Cardiac fibroblast (primary cell): ENCODE measurements around the gene DMAP1.

Source experiments
- DNase-seq, 2 donors: peaks; one replicate each; pipeline versions ENCODE4 v3.0.0 to v3.0.0-alpha.2; 2010; ENCODE audit warnings: low read depth in 2 of 2
- H3K4me3 ChIP-seq, 2 donors: replicated peaks in 1 of 2; 1 replicate in 1 of 2; 2 replicates in 1 of 2; pipeline ENCODE4 v1.5.1; 2011; ENCODE audit warnings: low read depth in 2 of 2, low read length in 2 of 2, mild to moderate bottlenecking in 2 of 2, moderate library complexity in 1 of 2
- CTCF ChIP-seq: IDR thresholded peaks from one replicate; pipeline ENCODE4 v1.5.1; 2011; ENCODE audit warnings: low read depth, mild to moderate bottlenecking, low read length, inconsistent platforms

The DMAP1 gene

GRCh38 chr1:44262414-44262813, 49.1 kb downstream of the DMAP1 start:
- no peak for TF ChIP-seq CTCF
- H3K4me3 ChIP-seq = no peak overlapping the region
- no peak for DNase-seq

- DNase-seq = no peak
- no peak for TF ChIP-seq CTCF
Observed at GRCh38 chr1:44262816-44263567, 49.7 kb downstream of the DMAP1 start.

GRCh38 chr1:44263568-44264450, 50.5 kb downstream of the DMAP1 start:
- no peak overlapping the region for H3K4me3 ChIP-seq
- TF ChIP-seq CTCF = no peak
- no peak for DNase-seq

More at GRCh38 chr1:44262816-44263567, 49.7 kb downstream of the DMAP1 start:
- H3K4me3 ChIP-seq = no peak overlapping the region

GRCh38 chr1:44264451-44264771, 51.1 kb downstream of the DMAP1 start:
- no peak for TF ChIP-seq CTCF
- DNase-seq = no peak
- no peak overlapping the region for H3K4me3 ChIP-seq

- no peak for TF ChIP-seq CTCF
- no peak for DNase-seq
- H3K4me3 ChIP-seq = no peak overlapping the region
Observed at GRCh38 chr1:44265656-44266358, 52.5 kb downstream of the DMAP1 start.

- no peak overlapping the region for H3K4me3 ChIP-seq
- no peak for DNase-seq
- TF ChIP-seq CTCF = no peak
Observed at GRCh38 chr1:44266400-44267344, 53.4 kb downstream of the DMAP1 start.
